ENCODE data around the gene ZFAND3. TPM values are rescaled to one million over a fixed set of nuclear protein-coding genes. Genes with fewer than 3 reads are reported as not detected.

ZFAND3 gene
- total RNA-seq, 2 experiments from 2014 or later: 34.4 to 37.0 TPM

DNA sequence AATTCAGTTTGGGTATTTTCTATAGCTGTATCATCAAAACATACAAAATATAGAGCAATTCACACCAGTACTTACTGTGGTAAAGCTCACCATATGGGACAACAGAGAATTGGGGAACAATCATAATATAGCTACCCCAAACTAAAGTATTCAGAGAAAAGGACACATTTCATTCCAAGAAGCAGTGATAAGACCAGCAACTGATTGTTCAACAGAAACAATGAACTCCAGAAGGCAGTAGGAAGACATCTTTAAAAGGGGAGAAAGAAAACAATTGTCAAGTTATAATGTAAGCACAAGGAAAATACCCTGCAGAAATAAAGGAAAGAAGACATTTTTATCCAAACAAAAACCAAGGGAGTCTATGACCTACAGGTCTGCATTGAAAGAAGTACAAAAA lies 210.9 kb downstream of the ZFAND3 start:
- TF ChIP-seq CTCF (IDR thresholded peaks at IDR 0.05): no peak
- H3K9me3 Mint-ChIP-seq: no peaks in the 10 kb centered on the region
- no peak overlapping the region for H3K4me3 ChIP-seq (ENCODE audit: low read length)
- CTCF ChIA-PET: interaction anchor here (1.5 kb wide), 1 partner anchor 14 kb away, joined by 4 read pairs; no protein-coding TSS in a partner anchor
- DNase-seq: no peak
- POLR2A ChIA-PET: no interaction called here
- H3K27ac ChIP-seq (ENCODE audit: low read depth in 1 of 2, low read length in 2 of 2): no peak overlapping the region
- H3K4me1 Mint-ChIP-seq (ENCODE audit: low read depth): peaks cover 94% of the 10 kb centered on the region
- no peak overlapping the region for H3K4me3 Mint-ChIP-seq
- no peak for ATAC-seq (ENCODE audit: poor library complexity)
- H3K27ac Mint-ChIP-seq: no peak overlapping the region
- H3K9me3 ChIP-seq (ENCODE audit: control insufficient read depth in 1 of 2, insufficient read depth in 1 of 2, low read length in 2 of 2): no peaks in the 10 kb centered on the region
- H3K36me3 Mint-ChIP-seq (ENCODE audit: low read depth): no peaks in the 10 kb centered on the region
- no peaks in the 10 kb centered on the region for H3K27me3 Mint-ChIP-seq
- H3K36me3 ChIP-seq (ENCODE audit: insufficient read depth, low read length): no peaks in the 10 kb centered on the region
- intact Hi-C loops (cut with DNase I, micrococcal nuclease): loop anchor here in 1 of 2 experiments (5.0 kb wide), 1 partner anchor 642 kb away; no protein-coding TSS in a partner anchor
- no peaks in the 10 kb centered on the region for H3K27me3 ChIP-seq (ENCODE audit: control insufficient read depth in 1 of 2, insufficient read depth in 2 of 2, low read length in 2 of 2)
- peaks cover 4% of the 10 kb centered on the region for H3K4me1 ChIP-seq (ENCODE audit: insufficient read depth, low read length)

DNA sequence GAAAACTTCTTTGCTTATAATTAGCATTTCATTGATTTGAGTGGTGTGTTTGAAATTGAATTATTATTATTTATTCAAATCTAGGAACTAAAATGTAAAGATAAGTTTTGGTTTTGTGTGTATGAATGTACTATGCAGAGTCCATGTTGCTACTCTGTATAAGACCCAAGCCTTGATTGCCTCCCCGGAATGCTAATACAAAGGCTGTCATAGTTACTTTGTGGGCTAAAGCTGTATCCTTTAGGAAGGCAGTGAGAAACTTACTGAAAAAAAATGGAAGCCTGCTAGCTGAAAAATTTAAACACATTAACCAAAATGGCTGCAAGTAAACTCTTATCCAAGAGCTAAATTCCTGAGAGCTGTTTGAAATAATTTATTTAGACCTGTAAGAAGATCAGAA lies 213.3 kb downstream of the ZFAND3 start:
- DNase-seq (no peak), ATAC-seq (ENCODE audit: poor library complexity) (no peak)
- no peaks in the 10 kb centered on the region for H3K27me3 Mint-ChIP-seq
- no peaks in the 10 kb centered on the region for H3K36me3 ChIP-seq (ENCODE audit: insufficient read depth, low read length)
- no peak overlapping the region for H3K27ac ChIP-seq (ENCODE audit: low read depth in 1 of 2, low read length in 2 of 2)
- peaks cover 89% of the 10 kb centered on the region for H3K4me1 Mint-ChIP-seq (ENCODE audit: low read depth)
- H3K9me3 ChIP-seq (ENCODE audit: control insufficient read depth in 1 of 2, insufficient read depth in 1 of 2, low read length in 2 of 2): no peaks in the 10 kb centered on the region
- no peaks in the 10 kb centered on the region for H3K27me3 ChIP-seq (ENCODE audit: control insufficient read depth in 1 of 2, insufficient read depth in 2 of 2, low read length in 2 of 2)
- no peak overlapping the region for H3K4me3 ChIP-seq (ENCODE audit: low read length)
- no peak overlapping the region for H3K27ac Mint-ChIP-seq
- no peaks in the 10 kb centered on the region for H3K9me3 Mint-ChIP-seq
- no peak overlapping the region for H3K4me3 Mint-ChIP-seq
- ChIA-PET POLR2A (interaction anchor here (0.6 kb wide), 1 partner anchor 325 kb away, joined by 3 read pairs; no protein-coding TSS in a partner anchor), CTCF (interaction anchor here (2.2 kb wide), 1 partner anchor 10 kb away, joined by 4 read pairs; no protein-coding TSS in a partner anchor)
- TF ChIP-seq CTCF (IDR thresholded peaks at IDR 0.05): no peak
- H3K36me3 Mint-ChIP-seq (ENCODE audit: low read depth): peaks cover 7% of the 10 kb centered on the region
- intact Hi-C loops (cut with DNase I, micrococcal nuclease): loop anchor here in 1 of 2 experiments (5.0 kb wide), 1 partner anchor 640 kb away; no protein-coding TSS in a partner anchor
- H3K4me1 ChIP-seq (ENCODE audit: insufficient read depth, low read length): peaks cover under 1% of the 10 kb centered on the region

- peaks cover 87% of the 10 kb centered on the region for H3K4me1 Mint-ChIP-seq (ENCODE audit: low read depth)
- intact Hi-C loops (cut with DNase I, micrococcal nuclease): loop anchor here in 1 of 2 experiments (5.0 kb wide), 1 partner anchor 639 kb away; no protein-coding TSS in a partner anchor
- Histone ChIP-seq H3K36me3 (ENCODE audit: insufficient read depth, low read length) (no peaks in the 10 kb centered on the region), H3K9me3 (ENCODE audit: control insufficient read depth in 1 of 2, insufficient read depth in 1 of 2, low read length in 2 of 2) (no peaks in the 10 kb centered on the region), H3K27ac (ENCODE audit: low read depth in 1 of 2, low read length in 2 of 2) (no peak overlapping the region), H3K4me1 (ENCODE audit: insufficient read depth, low read length) (no peaks in the 10 kb centered on the region), H3K27me3 (ENCODE audit: control insufficient read depth in 1 of 2, insufficient read depth in 2 of 2, low read length in 2 of 2) (no peaks in the 10 kb centered on the region), H3K4me3 (ENCODE audit: low read length) (no peak overlapping the region)
- H3K9me3 Mint-ChIP-seq: no peaks in the 10 kb centered on the region
- no peak overlapping the region for H3K4me3 Mint-ChIP-seq
- ATAC-seq (ENCODE audit: poor library complexity) (no peak), DNase-seq (no peak)
- H3K27ac Mint-ChIP-seq: no peak overlapping the region
- no peak for TF ChIP-seq CTCF (IDR thresholded peaks at IDR 0.05)
- no peaks in the 10 kb centered on the region for H3K27me3 Mint-ChIP-seq
- CTCF ChIA-PET: interaction anchor here (0.5 to 2.2 kb wide), 3 partner anchors 10 to 577 kb away, joined by 3 to 7 read pairs (median 4); no protein-coding TSS in a partner anchor
- H3K36me3 Mint-ChIP-seq (ENCODE audit: low read depth): peaks cover 10% of the 10 kb centered on the region
- POLR2A ChIA-PET: interaction anchor here (0.6 kb wide), 1 partner anchor 325 kb away, joined by 3 read pairs; no protein-coding TSS in a partner anchor
Observed at GRCh38 chr6:38033442-38033982, 214.0 kb downstream of the ZFAND3 start.
